Measurements from ENCODE around the gene KRTAP5-1.
A peak's percentile ranks its signal among the peaks of the same experiment; 100 is the strongest.

The KRTAP5-1 gene

GRCh38 chr11:1560649-1561251, 24.3 kb downstream of the KRTAP5-1 start:
- no peak for DNase-seq

GRCh38 chr11:1560002-1560648, 25.0 kb downstream of the KRTAP5-1 start:
- no peak for DNase-seq

- DNase-seq: peak in 56 of 58 donors; percentile 44 to 98 (median 86)
Observed at GRCh38 chr11:1559111-1559951, 25.8 kb downstream of the KRTAP5-1 start.

- no peak for DNase-seq
Observed at GRCh38 chr11:1558775-1559110, 26.3 kb downstream of the KRTAP5-1 start.

- peak in 7 of 58 donors; percentile 19 to 59 (median 33) for DNase-seq
Observed at GRCh38 chr11:1557904-1558774, 26.9 kb downstream of the KRTAP5-1 start.

- DNase-seq: no peak
Observed at GRCh38 chr11:1557051-1557884, 27.8 kb downstream of the KRTAP5-1 start.

GRCh38 chr11:1556278-1556902, 28.7 kb downstream of the KRTAP5-1 start:
- no peak for DNase-seq

DNA sequence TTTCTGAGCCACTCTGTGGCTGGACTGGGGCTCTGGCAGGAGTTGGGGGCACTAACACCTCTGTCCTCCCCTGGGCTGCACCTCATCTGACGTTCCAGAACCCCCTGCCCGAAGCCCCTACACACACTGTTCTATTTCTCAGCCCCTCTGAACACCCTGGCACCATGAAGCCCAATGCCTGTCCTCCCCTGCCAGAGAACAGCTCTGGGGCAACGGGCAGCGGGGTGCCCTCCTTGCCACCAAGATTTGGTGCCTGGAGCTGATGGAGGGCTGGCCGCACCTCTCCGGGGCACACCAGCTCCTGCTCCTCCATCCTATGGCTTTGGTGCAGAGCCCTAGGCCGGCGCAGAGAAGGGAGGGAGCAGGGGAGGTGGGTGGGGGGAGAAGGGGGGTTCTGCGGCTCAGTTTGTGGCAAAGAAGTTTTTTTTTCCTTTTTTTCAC, 29.4 kb downstream of the KRTAP5-1 start:
- DNase-seq: no peak

DNA sequence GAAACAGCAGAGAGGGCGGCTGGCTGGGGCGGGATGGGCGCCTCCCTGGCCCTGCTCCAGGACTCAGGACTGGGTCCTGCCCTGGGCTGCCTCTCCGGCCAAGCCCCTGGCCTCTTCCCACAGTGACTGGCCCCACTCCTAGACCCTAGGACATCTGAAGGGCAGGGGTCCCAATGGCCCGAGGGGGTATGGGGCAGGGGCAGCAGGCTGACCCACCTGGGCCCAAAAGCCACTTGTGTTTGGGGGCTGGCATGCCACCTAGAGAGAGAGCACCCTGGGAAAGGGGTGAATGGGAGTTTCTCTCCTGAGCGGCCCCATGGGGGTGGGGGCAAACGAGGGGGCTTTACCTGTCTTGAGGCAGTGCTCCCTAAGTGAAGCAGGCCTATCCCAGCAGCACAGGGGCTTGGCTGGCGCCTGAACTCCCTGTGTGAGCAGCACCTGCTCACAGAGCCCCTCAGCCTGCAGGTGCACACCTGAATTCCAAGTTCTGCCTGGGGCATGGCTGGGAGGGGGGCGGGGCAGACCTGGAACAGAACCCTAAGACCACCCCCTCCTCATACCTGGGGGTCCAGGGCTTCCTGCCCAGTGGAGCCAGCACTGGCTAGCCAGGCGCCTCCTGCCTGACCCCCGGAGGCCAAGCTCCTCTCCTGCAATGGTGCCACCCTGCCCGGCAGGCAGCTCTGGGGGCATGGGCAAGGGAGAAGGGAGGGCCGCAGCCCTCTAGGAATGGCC, 29.9 kb downstream of the KRTAP5-1 start:
- no peak for DNase-seq

DNA sequence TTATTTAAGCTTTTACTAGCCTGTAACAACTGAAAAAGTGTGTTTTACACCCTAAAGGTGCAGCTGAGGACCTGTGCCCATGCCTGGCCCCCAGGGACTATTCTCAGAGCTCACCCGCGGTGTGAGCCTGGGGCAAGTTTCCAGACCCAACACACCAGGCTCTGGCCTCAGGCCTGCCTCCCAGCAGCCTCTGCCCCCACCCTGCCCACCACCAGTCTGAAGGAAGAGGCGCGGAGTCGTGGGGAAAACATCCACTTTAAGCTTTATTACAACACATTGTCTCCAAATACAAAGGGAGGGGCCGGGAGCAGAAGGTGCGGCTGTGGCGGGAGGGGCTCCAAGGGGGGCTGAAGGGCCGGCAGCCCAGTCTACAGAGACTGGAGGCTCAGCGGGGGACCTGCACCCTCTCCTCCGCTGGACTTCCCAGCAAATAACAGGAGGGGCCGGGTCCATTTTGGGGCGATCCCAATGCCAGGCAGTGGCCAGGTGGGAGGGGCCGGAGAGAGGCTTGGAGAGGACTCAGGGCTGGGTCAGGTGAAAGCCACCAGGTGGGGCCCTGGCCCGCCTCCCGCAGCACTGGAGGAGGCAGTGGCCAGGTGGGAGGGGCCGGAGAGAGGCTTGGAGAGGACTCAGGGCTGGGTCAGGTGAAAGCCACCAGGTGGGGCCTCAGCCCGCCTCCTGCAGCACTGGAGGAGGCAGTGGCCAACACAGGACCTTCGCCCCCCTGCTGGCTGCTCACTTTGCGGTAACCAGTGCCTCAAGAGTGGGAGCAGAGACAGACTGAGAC, 31.1 kb downstream of the KRTAP5-1 start:
- no peak for DNase-seq

DNA sequence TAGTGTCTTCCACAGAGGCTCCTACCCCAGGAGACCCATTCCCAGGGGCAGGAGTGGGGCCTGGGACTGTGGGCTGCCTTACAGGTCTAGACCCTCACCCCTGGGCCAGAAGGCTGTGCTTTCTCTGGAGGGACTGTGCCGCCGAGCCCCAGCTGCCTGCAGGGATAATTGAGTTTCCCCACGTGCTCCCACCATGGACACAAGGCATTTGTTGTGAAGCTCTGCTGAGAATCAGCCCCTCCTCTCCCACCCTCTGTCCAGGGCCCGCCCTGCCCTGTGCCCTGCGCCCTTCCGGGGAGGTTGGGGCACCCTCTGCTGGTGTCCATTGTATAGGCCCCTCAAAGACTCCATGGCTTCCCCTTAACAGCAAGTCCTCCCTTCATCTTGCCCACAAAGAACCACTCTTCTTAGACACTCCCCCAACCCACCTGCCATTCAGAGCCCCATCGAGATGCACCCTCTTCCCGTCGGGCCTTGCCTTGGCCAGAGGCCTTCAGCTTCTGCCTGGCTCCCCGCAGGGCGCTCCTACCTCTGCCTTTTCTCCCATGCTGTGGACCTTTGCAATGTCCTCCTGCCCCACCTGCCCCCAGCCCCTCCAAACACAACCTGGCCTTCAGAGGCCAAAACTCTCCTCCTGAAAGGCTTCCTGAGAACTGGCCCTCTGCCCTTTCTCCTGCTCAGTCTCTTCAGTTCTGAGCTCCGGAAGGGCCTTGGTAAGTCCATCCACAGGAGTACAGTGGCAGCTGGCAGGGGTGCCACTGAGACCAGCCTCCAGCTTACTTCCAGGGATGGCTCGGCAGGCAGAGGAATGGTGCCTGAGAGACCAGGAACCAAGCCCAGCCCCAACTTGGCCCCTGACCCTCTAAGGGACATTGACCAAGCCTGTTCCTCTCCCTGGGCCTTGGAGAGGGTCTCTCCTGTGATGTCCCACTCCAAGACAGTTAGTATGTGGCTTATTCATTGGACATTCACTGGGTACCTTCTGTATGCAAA, 35.4 kb downstream of the KRTAP5-1 start:
- DNase-seq: peak in 28 of 58 donors; percentile 19 to 81 (median 48)

DNA sequence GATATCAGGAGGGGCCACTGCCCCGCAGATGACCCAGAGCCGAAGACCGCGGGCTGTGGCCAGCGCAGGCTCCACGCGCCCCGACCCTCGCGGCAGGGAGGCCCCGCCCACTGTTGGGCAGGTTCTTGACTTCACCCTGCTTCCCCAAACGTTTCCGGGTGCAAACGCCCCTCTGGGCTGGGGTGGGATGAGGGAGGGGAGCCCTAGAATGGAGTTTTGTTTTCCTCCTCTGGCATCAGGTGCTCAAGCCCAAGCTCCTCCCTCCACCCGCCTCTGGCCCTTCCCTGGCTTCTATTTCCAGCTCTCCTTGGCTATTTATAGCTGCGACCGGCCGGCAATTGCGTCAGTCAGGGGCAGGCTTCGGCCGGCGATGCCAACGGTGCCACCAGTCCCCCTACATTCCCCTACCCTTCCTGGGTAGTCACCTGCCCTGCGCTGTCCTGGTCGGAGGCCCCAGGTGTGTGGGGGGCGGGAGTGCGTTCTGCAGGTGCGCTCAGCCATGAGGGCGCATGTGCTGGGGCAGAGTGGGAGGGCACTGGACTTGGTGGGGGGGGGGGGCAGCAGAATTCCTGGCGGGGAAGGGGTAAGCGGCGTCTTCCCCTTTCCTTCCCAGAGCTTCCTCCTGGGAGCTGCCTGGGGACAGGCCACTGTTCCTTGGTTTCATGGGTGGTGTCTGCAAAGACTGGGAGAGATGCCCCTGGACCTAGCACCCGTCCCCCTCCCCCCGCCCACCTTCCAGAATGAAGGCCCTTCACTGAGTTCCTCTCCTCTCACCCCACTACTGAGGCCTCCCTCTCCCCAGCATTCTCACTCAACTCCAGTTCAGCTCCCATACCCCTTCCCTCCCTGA, 36.6 kb downstream of the KRTAP5-1 start:
- peak in 27 of 58 donors; percentile 19 to 84 (median 53) for DNase-seq

- DNase-seq: no peak
Observed at GRCh38 chr11:1547467-1548098, 37.5 kb downstream of the KRTAP5-1 start.

DNA sequence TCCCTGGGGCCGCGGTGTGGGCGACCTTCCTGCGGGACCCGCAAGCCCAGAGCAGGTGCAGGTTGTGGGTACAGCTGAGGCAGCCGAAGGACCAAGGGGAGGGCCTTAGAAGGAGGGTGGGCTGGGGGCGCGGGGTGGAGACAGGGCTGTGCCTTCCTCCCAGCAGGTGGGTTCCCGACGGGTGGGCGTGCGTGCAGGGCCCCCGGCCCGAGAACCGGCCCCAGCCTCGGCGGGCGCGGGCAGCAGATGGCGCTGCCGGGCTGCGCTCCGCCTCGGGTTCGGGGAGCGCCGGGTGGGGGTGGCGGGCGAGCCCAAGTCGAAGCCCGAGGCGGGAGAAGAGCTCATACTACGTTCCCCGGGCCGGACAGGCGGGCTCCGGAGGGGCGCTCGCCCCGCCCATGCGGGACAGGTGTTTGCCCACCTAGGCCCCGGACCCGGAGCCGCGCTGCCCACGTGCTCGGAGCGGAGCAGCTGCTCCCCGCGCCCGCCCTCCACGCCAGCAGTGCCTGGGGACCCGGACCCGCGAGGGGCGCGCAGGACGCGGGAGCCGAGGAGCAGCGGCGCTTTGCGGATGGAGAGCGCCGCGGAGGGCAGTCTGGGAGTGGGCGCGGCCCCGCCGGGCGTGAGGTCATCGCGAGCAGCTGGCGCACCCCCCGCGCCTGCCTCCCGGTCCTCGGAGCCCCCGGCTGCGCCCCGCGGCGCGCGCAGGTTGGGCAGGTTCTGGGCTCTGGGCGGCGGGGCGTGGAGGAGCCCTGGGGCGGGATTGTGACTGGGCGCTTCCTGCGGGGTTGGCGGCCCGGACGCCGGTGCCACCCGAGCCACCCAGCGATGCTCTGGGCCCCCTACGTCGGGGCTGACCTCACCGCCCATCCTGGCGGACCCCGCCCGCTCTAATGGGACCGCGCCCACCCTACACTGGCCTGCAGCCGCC, 38.3 kb downstream of the KRTAP5-1 start:
- peak in 21 of 58 donors; percentile 15 to 56 (median 41) for DNase-seq
